Skeletal muscle cell (primary cell): Measurements from ENCODE around the gene DECR2.

Experiments used
- DNase-seq: peaks from one replicate; pipeline ENCODE4 v3.0.0-alpha.2; 2010; ENCODE audit warnings: low read depth
- H3K4me3 ChIP-seq: 2 replicates; pipeline ENCODE4 v1.5.1; 2011; ENCODE audit warnings: low read depth, mild to moderate bottlenecking, control low read depth, low read length, moderate library complexity

DECR2 gene

GRCh38 chr16:364595-365491 is 36.8 kb upstream of the DECR2 start:
- no peak overlapping the region for H3K4me3 ChIP-seq
- no peak for DNase-seq

GRCh38 chr16:366476-366875 is 35.2 kb upstream of the DECR2 start:
- H3K4me3 ChIP-seq = no peak overlapping the region
- DNase-seq = no peak

GRCh38 chr16:367333-367903 is 34.3 kb upstream of the DECR2 start:
- H3K4me3 ChIP-seq = no peak overlapping the region
- DNase-seq = no peak

- DNase-seq = no peak
- H3K4me3 ChIP-seq = no peak overlapping the region
These were observed 33.1 kb upstream of the DECR2 start for GRCh38 chr16:368388-369158.

GRCh38 chr16:369275-369865 is 32.3 kb upstream of the DECR2 start:
- H3K4me3 ChIP-seq = peak overlapping the region; percentile 41
- DNase-seq = no peak

GRCh38 chr16:369866-370436 is 31.7 kb upstream of the DECR2 start:
- peak overlapping the region; percentile 41 for H3K4me3 ChIP-seq
- no peak for DNase-seq

GRCh38 chr16:370443-370842 is 31.2 kb upstream of the DECR2 start, which contains the start of gene MRPL28:
Gene MRPL28 (minus strand): TSS chr16:370538. CDS start chr16:370218, 320 bp downstream.
- H3K4me3 ChIP-seq = peak within 1 kb of the TSS; percentile 41
- DNase-seq = peak; percentile 82

GRCh38 chr16:370979-371514 is 30.6 kb upstream of the DECR2 start:
- no peak for DNase-seq
- H3K4me3 ChIP-seq = no peak overlapping the region

- no peak for DNase-seq
- H3K4me3 ChIP-seq = no peak overlapping the region
These were observed 30.0 kb upstream of the DECR2 start for GRCh38 chr16:371515-372301.

- H3K4me3 ChIP-seq = no peak overlapping the region
- no peak for DNase-seq
These were observed 29.2 kb upstream of the DECR2 start for GRCh38 chr16:372302-372983.

- no peak for DNase-seq
- no peak overlapping the region for H3K4me3 ChIP-seq
These were observed 28.6 kb upstream of the DECR2 start for GRCh38 chr16:373020-373598.

- no peak for DNase-seq
- no peak overlapping the region for H3K4me3 ChIP-seq
These were observed 27.7 kb upstream of the DECR2 start for GRCh38 chr16:373848-374615.

GRCh38 chr16:374616-374926 is 27.1 kb upstream of the DECR2 start:
- H3K4me3 ChIP-seq = no peak overlapping the region
- DNase-seq = no peak

- no peak overlapping the region for H3K4me3 ChIP-seq
- no peak for DNase-seq
These were observed 26.5 kb upstream of the DECR2 start for GRCh38 chr16:375212-375611.

- no peak for DNase-seq
- H3K4me3 ChIP-seq = no peak overlapping the region
These were observed 25.5 kb upstream of the DECR2 start for GRCh38 chr16:375927-376816.

- no peak overlapping the region for H3K4me3 ChIP-seq
- DNase-seq = no peak
These were observed 24.8 kb upstream of the DECR2 start for GRCh38 chr16:376817-377418.
